Subcutaneous adipose tissue (tissue), 4 donors: Measurements from ENCODE around the gene NUCB2. TPM values are rescaled to one million over a fixed set of nuclear protein-coding genes. Genes with fewer than 3 reads are reported as not detected.

Source experiments
- total RNA-seq, 4 donors: library from RNA; depleted of rRNA; stranded (reverse); fragments of >200 nt; gene quantifications; one replicate each; pipeline ENCODE4 v1.1.0, GENCODE V29; 2016
- TF ChIP-seq, protein P1 (sequence below): fragments of 450-650 bp; IDR thresholded peaks from one replicate; pipeline ENCODE4 v1.5.1; 2016; ENCODE audit warnings: low read depth, mild to moderate bottlenecking, control low read depth, antibody characterized with exemption, moderate library complexity

Gene NUCB2
- total RNA-seq = 10 to 100 TPM; 19.0 to 50.9 (median 40.1) TPM

DNA sequence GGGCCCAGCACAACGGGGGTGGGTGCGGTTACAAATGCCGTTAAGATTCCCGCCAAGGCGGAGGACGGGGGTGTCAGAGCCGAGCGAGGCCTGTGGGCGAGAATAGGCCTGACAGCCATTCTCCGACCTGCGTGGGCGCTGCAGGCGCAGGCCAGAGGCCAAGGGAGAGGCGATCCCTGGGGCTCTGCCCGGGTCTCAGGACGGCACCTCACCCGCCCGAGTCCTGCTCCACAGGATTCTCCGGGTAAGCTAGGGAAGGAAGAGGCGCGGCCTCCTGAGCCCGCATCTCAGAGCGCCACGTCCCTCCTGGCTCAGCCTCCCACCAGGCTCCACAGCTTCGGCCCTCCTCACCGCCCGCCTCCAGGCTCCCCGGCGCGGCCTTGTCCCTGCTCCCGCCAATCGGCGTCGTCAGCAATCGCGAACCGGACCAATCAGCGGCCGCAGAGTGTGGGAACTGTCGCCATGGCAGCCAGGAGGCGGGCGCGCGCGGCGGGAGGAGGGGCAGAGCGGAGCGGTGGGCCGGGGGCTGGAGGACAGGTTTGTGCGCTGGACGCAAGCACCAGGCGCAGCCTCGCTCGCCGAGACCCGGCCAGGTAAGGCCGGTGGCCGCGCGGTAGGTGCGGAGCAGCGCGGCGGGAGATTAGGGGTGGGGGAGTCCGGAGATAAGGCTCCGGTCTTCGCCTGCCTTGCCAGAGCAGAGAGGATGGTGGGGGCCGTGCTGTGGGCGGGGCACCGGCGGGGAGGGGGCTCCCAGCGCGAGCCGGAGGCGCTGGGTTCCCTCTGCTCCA, at the start of gene NUCB2:
Gene NUCB2, plus strand, starts transcription at position 504 of the 788 bp plus-strand sequence. CDS start 18,585 bp downstream, outside the sequence.
- TF ChIP-seq, protein P1, sequence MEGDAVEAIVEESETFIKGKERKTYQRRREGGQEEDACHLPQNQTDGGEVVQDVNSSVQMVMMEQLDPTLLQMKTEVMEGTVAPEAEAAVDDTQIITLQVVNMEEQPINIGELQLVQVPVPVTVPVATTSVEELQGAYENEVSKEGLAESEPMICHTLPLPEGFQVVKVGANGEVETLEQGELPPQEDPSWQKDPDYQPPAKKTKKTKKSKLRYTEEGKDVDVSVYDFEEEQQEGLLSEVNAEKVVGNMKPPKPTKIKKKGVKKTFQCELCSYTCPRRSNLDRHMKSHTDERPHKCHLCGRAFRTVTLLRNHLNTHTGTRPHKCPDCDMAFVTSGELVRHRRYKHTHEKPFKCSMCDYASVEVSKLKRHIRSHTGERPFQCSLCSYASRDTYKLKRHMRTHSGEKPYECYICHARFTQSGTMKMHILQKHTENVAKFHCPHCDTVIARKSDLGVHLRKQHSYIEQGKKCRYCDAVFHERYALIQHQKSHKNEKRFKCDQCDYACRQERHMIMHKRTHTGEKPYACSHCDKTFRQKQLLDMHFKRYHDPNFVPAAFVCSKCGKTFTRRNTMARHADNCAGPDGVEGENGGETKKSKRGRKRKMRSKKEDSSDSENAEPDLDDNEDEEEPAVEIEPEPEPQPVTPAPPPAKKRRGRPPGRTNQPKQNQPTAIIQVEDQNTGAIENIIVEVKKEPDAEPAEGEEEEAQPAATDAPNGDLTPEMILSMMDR = no peak

DNA sequence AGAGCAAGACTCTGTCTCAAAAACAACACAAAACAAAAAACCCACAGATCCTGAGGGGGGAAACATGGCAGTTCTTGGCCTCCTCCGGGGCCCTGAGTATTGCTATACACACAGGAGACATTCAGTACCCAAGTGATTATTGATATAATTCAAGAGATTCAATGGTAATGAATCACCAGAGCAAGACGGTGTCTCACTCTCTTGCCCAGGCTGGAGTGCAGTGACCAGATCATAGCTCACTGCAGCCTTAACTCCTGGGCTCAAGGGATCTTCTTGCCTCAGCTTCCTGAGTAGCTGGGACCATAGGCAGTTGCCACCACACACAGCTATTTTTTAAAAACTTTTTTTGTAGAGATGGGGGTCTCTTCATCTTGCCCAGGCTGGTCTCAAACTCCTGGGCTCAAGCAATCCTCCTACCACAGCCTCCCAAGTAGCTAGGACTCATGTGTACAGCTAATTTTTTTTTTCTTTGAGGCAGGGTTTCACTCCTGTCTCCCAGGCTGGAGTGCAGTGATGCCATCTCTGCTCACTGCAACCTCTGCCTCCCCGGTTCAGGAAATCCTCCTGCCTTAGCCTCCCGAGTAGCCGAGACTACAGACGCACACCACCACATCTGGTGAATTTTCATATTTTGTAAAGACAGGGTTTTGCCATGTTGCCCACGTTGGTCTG, 46.9 kb upstream of the NUCB2 start:
- TF ChIP-seq, protein P1 = no peak

DNA sequence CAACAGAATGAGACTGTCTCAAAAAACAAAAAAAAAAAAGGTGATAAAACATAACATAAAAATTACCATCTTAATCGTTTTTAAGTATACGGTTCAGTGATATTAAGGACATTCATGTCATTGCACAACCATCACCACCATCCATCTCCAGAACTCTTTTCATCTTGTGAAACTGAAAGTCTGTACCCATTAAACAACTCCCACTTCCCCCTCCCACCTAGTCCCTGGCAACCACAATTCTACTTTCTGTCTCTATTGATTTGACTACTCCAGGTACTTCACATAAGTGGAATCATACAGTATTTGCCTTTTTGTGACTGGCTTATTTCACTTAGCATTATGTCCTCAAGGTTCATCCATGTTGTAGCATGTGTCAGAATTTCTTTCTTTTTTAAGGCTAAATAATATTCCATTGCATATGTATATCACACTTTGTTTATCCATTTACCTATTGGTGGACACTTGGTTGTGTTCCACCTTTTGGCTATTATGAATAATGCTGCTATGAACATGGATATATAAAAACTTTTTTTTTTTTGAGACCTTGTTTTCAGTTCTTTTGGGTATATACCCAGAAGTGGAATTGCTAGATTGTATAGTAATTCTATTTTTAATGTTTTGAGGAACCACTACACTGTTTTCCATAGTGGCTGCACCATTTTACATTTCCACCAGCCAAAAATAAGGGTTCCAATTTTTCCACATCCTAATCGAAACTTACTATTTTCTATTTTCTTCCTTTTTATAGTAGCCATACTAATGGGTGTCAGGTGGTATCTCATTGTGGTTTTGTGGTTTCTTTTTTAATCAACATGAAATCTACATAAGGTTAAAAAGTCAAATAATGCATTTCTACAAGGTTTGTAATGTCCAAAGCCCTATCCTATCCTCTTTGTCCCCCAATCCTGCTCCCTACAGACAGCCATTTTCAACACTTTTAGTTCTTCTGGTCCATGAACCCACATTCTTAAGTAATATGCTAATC, 45.4 kb upstream of the NUCB2 start:
- TF ChIP-seq, protein P1 = no peak

- TF ChIP-seq, protein P1 = no peak
These were observed 43.4 kb upstream of the NUCB2 start for GRCh38 chr11:17233101-17233500.

GRCh38 chr11:17238377-17238776, 38.2 kb upstream of the NUCB2 start:
- TF ChIP-seq, protein P1 = no peak

GRCh38 chr11:17240780-17241179, 35.8 kb upstream of the NUCB2 start:
- TF ChIP-seq, protein P1 = no peak
